HepG2 (cell line): ENCODE measurements around the gene PARD3. TPM values are rescaled to one million over a fixed set of nuclear protein-coding genes. Genes with fewer than 3 reads are reported as not detected.
A peak's percentile ranks its signal among the peaks of the same experiment; 100 is the strongest.

Experiments used
- ATAC-seq: fragments of 200-7000 bp; cut with Tn5 transposase; 3 replicates; pipeline ENCODE4 v1.9.1; 2020; ENCODE audit warnings: mild to moderate bottlenecking, moderate library complexity
- BruUV-seq: library from RNA; stranded (reverse); fragments of 400-500 nt; replicated peaks from 2 replicates; lab custom pipeline; 2021; lab: Mats Ljungman, UMichigan
- CTCF ChIA-PET: fragments of 300-600 bp; formaldehyde crosslinking; extraction: SDS; loops from one replicate; lab custom pipeline; 2021; ENCODE audit warnings: low total read pairs, inconsistent platforms, low intra/inter-chr PET ratio; lab: Yijun Ruan, JAX
- POLR2A ChIA-PET: fragments of 350-600 bp; sonication (Branson Sonifier 250); formaldehyde crosslinking; loops from one replicate; lab custom pipeline; 2020; ENCODE audit warnings: antibody characterized with exemption, inconsistent platforms; lab: Yijun Ruan, JAX
- DNase-seq: peaks from one replicate; pipeline ENCODE4 v3.0.0-alpha.2; 2015; ENCODE audit warnings: low spot score
- FAIRE-seq: peaks from 3 replicates; lab custom pipeline; 2011; peaks lifted over from hg19 to GRCh38; lab: Jason Lieb, UNC
- H2AFZ ChIP-seq: one replicate; pipeline ENCODE4 v1.6.1; 2011; ENCODE audit warnings: low read length, inconsistent platforms
- H3K27ac ChIP-seq: fragments of 300-600 bp; 3 replicates; pipeline ENCODE4 v1.8.0; 2011; ENCODE audit warnings: mixed run types, mild to moderate bottlenecking, mixed read lengths, low read length, inconsistent platforms; ENCODE audit not compliant: insufficient read depth; ENCODE audit errors: extremely low read length
- H3K27me3 ChIP-seq, 2 experiments: fragments of 200-600 bp in 1 of 2; 2 replicates in 1 of 2; 3 replicates in 1 of 2; pipeline versions ENCODE4 v1.6.0 to v1.8.0; 2011; ENCODE audit warnings: low read length in 2 of 2, mild to moderate bottlenecking in 2 of 2, moderate library complexity in 2 of 2, inconsistent platforms in 1 of 2; ENCODE audit not compliant: insufficient read depth in 2 of 2, control insufficient read depth in 1 of 2
- H3K36me3 ChIP-seq, 2 experiments: fragments of 200-600 bp in 1 of 2; replicated peaks in 1 of 2; 2 replicates in 1 of 2; 3 replicates in 1 of 2; pipeline versions ENCODE4 v1.5.1 to v1.8.0; 2011; ENCODE audit warnings: low read length in 2 of 2, inconsistent platforms in 1 of 2; ENCODE audit not compliant: insufficient read depth in 2 of 2, control insufficient read depth in 1 of 2
- H3K4me1 ChIP-seq: 2 replicates; pipeline ENCODE4 v1.5.1; 2012; ENCODE audit warnings: low read length, inconsistent platforms; ENCODE audit not compliant: insufficient read depth
- H3K4me2 ChIP-seq: 2 replicates; pipeline ENCODE4 v1.6.0; 2011; ENCODE audit warnings: low read depth, low read length, inconsistent platforms
- H3K4me3 ChIP-seq, 3 experiments: fragments of 200-600 bp in 1 of 3; sonication (generic), shearing (Covaris generic) in 1 of 3; replicated peaks in 1 of 3; 2 replicates each; pipeline ENCODE4 v1.5.1; 2011 to 2016; ENCODE audit warnings: low read length in 3 of 3, inconsistent platforms in 2 of 3, low read depth in 2 of 3, mild to moderate bottlenecking in 2 of 3, control low read depth in 1 of 3, mixed read lengths in 1 of 3; ENCODE audit not compliant: insufficient read depth in 1 of 3
- H3K79me2 ChIP-seq: one replicate; pipeline ENCODE4 v1.6.1; 2011; ENCODE audit warnings: low read length, inconsistent platforms; ENCODE audit not compliant: insufficient read depth
- H3K9ac ChIP-seq: 2 replicates; pipeline ENCODE4 v1.6.0; 2011; ENCODE audit warnings: mild to moderate bottlenecking, low read depth, low read length, inconsistent platforms; ENCODE audit not compliant: insufficient read depth
- H3K9me3 ChIP-seq: 2 replicates; pipeline ENCODE4 v1.5.1; 2012; ENCODE audit warnings: mild to moderate bottlenecking, low read length
- H4K20me1 ChIP-seq: 2 replicates; pipeline ENCODE4 v1.6.0; 2011; ENCODE audit warnings: inconsistent platforms, mild to moderate bottlenecking, low read length, moderate library complexity; ENCODE audit not compliant: insufficient read depth
- ELF3 ChIP-seq: IDR thresholded peaks from 2 replicates; pipeline ENCODE4 v1.6.1; 2016; ENCODE audit warnings: missing genetic modification reagents, missing compliant biosample characterization
- FOXP1 ChIP-seq, 2 experiments: fragments of 450-650 bp in 1 of 2; IDR thresholded peaks; 2 replicates each; pipeline ENCODE4 v1.6.1; 2017 to 2018; ENCODE audit warnings: antibody characterized with exemption in 1 of 2
- HOXD1 ChIP-seq: sonication (generic); formaldehyde crosslinking; IDR thresholded peaks from 2 replicates; pipeline ENCODE4 v1.5.0; 2020; ENCODE audit warnings: missing genetic modification reagents
- MBNL3 ChIP-seq: fragments of 250-450 bp; sonication (Bioruptor Pico); conservative IDR thresholded peaks from 2 replicates; pipeline ENCODE4 v1.8.0; 2022; ENCODE audit warnings: mild to moderate bottlenecking, inconsistent platforms
- PRDM4 ChIP-seq: sonication (generic); formaldehyde crosslinking; IDR thresholded peaks from 2 replicates; pipeline ENCODE4 v1.9.0; 2021; ENCODE audit warnings: missing genetic modification reagents, borderline replicate concordance
- ZNF362 ChIP-seq: sonication (generic); formaldehyde crosslinking; IDR thresholded peaks from 2 replicates; pipeline ENCODE4 v1.4.0; 2020; ENCODE audit warnings: missing genetic modification reagents, mild to moderate bottlenecking, borderline replicate concordance
- ZNF382 ChIP-seq: sonication (generic); formaldehyde crosslinking; IDR thresholded peaks from 2 replicates; pipeline ENCODE4 v1.5.0; 2020; ENCODE audit warnings: missing genetic modification reagents, mild to moderate bottlenecking, borderline replicate concordance
- WGBS: methylation state at CpG from one replicate; pipeline ENCODE4 v1.1.6; 2017; ENCODE audit warnings: low lambda C conversion rate; 5-methylcytosine and 5-hydroxymethylcytosine counted together
- in situ Hi-C: cut with HindIII; loops from 2 replicates; pipeline ENCODE4 v1.10.0; 2017; ENCODE audit warnings: low pct_unique_long_range_greater_than_20kb; ENCODE audit not compliant: extremely low pct_ligation_motif_present
- intact Hi-C: fragments of 100-400 bp; cut with micrococcal nuclease; formaldehyde crosslinking; loops from one replicate; pipeline ENCODE4 v1.10.0; 2022; ENCODE audit not compliant: unreplicated experiment
- polyA plus RNA-seq, 8 experiments: library from polyadenylated mRNA; depleted of rRNA in 3 of 8; stranded (reverse) in 7 of 8; unstranded in 1 of 8; fragments of >200 nt; fragmentation: Illumina TruSeq in 4 of 8; extraction: Trizol in 4 of 8; gene quantifications; 2 replicates each; pipeline versions ENCODE4 v1.2.1 to v1.2.3, GENCODE V29; 2011 to 2016; ENCODE audit warnings: low read depth in 4 of 8, missing spikeins in 1 of 8, mixed read lengths in 1 of 8; ENCODE audit not compliant: insufficient read depth in 1 of 8
- total RNA-seq, 5 experiments: library from RNA; depleted of rRNA; stranded (reverse); fragments of >200 nt; fragmentation: Illumina TruSeq; extraction: Trizol; gene quantifications; 2 replicates each; pipeline ENCODE4 v1.2.3, GENCODE V29; 2016; ENCODE audit warnings: low read depth in 1 of 5
- TF ChIP-seq, protein P1 (sequence below): sonication (generic); formaldehyde crosslinking; IDR thresholded peaks from one replicate; pipeline ENCODE4 v1.5.1; 2020; ENCODE audit warnings: mild to moderate bottlenecking, missing genetic modification reagents; ENCODE audit errors: not compliant biosample characterization

PARD3 gene
- total and polyA plus RNA-seq, 2 of the 13 experiments (the other 11 are each of a cell fraction or from before 2014, with no cell fraction given) = 40.9 to 60.0 TPM

GRCh38 chr10:34858003-34858402 is 42.9 kb upstream of the PARD3 start (continued):
- TF ChIP-seq ZNF362 (CRISPR knock-in tag) (no peak), HOXD1 (CRISPR knock-in tag) (no peak)

- H3K9me3 ChIP-seq = no peaks in the 10 kb centered on the region
- H3K27ac ChIP-seq = no peak overlapping the region
- intact Hi-C loops (no loop called here), in situ Hi-C loops (no loop called here)
- BruUV-seq = no TSS peak
- 7% methylated on average over 6 of the region's 6 CpGs for WGBS
- no peaks in the 10 kb centered on the region for H3K79me2 ChIP-seq
- H2AFZ ChIP-seq = no peak overlapping the region
- no peak for DNase-seq
- H3K4me2 ChIP-seq = no peak overlapping the region; the same call in 1 of the 2 replicates
- no peak; the same call in 2 of the 3 replicates for ATAC-seq
- CTCF ChIA-PET = no interaction called here
- POLR2A ChIA-PET = interaction anchor here (0.8 kb wide), 1 partner anchor 37 kb away, joined by 3 read pairs; no protein-coding TSS in a partner anchor
- H4K20me1 ChIP-seq = no peaks in the 10 kb centered on the region
- FAIRE-seq = no peak
- H3K4me1 ChIP-seq = peaks cover 18% of the 10 kb centered on the region
- H3K36me3 ChIP-seq = no peaks in the 10 kb centered on the region
- no peak overlapping the region for H3K4me3 ChIP-seq
- no peak overlapping the region for H3K9ac ChIP-seq
- no peaks in the 10 kb centered on the region for H3K27me3 ChIP-seq
- TF ChIP-seq, protein P1, sequence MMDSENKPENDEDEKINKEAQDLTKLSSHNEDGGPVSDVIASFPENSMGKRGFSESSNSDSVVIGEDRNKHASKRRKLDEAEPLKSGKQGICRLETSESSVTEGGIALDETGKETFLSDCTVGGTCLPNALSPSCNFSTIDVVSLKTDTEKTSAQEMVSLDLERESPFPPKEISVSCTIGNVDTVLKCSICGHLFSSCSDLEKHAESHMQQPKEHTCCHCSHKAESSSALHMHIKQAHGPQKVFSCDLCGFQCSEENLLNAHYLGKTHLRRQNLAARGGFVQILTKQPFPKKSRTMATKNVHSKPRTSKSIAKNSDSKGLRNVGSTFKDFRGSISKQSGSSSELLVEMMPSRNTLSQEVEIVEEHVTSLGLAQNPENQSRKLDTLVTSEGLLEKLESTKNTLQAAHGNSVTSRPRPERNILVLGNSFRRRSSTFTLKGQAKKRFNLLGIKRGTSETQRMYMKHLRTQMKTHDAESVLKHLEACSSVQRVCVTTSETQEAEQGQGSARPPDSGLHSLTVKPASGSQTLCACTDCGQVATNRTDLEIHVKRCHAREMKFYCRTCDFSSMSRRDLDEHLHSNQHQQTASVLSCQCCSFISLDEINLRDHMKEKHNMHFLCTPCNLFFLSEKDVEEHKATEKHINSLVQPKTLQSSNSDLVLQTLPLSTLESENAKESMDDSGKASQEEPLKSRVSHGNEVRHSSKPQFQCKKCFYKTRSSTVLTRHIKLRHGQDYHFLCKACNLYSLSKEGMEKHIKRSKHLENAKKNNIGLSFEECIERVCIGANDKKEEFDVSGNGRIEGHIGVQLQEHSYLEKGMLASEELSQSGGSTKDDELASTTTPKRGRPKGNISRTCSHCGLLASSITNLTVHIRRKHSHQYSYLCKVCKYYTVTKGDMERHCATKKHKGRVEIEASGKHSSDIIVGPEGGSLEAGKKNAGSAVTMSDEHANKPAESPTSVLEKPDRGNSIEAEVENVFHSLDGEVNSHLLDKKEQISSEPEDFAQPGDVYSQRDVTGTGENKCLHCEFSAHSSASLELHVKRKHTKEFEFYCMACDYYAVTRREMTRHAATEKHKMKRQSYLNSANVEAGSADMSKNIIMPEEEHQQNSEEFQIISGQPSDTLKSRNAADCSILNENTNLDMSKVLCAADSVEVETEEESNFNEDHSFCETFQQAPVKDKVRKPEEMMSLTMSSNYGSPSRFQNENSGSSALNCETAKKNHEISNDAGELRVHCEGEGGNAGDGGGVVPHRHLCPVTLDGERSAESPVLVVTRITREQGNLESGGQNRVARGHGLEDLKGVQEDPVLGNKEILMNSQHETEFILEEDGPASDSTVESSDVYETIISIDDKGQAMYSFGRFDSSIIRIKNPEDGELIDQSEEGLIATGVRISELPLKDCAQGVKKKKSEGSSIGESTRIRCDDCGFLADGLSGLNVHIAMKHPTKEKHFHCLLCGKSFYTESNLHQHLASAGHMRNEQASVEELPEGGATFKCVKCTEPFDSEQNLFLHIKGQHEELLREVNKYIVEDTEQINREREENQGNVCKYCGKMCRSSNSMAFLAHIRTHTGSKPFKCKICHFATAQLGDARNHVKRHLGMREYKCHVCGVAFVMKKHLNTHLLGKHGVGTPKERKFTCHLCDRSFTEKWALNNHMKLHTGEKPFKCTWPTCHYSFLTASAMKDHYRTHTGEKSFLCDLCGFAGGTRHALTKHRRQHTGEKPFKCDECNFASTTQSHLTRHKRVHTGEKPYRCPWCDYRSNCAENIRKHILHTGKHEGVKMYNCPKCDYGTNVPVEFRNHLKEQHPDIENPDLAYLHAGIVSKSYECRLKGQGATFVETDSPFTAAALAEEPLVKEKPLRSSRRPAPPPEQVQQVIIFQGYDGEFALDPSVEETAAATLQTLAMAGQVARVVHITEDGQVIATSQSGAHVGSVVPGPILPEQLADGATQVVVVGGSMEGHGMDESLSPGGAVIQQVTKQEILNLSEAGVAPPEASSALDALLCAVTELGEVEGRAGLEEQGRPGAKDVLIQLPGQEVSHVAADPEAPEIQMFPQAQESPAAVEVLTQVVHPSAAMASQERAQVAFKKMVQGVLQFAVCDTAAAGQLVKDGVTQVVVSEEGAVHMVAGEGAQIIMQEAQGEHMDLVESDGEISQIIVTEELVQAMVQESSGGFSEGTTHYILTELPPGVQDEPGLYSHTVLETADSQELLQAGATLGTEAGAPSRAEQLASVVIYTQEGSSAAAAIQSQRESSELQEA (CRISPR knock-in tag) = no peak
- TF ChIP-seq ZNF382 (CRISPR knock-in tag) = no peak
- TF ChIP-seq MBNL3 (CRISPR knock-in tag) = no peak
- 0 out of 2 replicates have a peak, but pooled peaks have one; percentile 34 for TF ChIP-seq ELF3 (CRISPR knock-in tag)
- no peak for TF ChIP-seq PRDM4 (CRISPR knock-in tag)
- TF ChIP-seq FOXP1 (IDR thresholded peaks at IDR 0.05) = no peak
- TF ChIP-seq FOXP1 (CRISPR knock-in tag; IDR thresholded peaks at IDR 0.05) = peak; percentile 28; the same call in 1 of the 2 replicates
These were observed 39.1 kb upstream of the PARD3 start for GRCh38 chr10:34854147-34854601.
